Islet precursor cell (in vitro differentiated cells): ENCODE data around the gene AGAP1.

Source experiments
- DNase-seq: peaks from one replicate; pipeline ENCODE4 v3.0.0-alpha.2; 2018

Gene AGAP1

GRCh38 chr2:235983016-235983415 lies 489.2 kb downstream of the AGAP1 start:
- DNase-seq = no peak

- DNase-seq = no peak
Measured at GRCh38 chr2:235984552-235984951, 490.7 kb downstream of the AGAP1 start.

- no peak for DNase-seq
Measured at GRCh38 chr2:235986361-235986760, 492.5 kb downstream of the AGAP1 start.

- no peak for DNase-seq
Measured at GRCh38 chr2:235988271-235989015, 494.6 kb downstream of the AGAP1 start.

GRCh38 chr2:235989591-235989990 lies 495.7 kb downstream of the AGAP1 start:
- no peak for DNase-seq

GRCh38 chr2:235990344-235990743 lies 496.5 kb downstream of the AGAP1 start:
- no peak for DNase-seq

GRCh38 chr2:235992024-235992423 lies 498.2 kb downstream of the AGAP1 start:
- no peak for DNase-seq

- DNase-seq = no peak
Measured at GRCh38 chr2:235996419-235996818, 502.6 kb downstream of the AGAP1 start.

GRCh38 chr2:235999011-235999410 lies 505.2 kb downstream of the AGAP1 start:
- DNase-seq = no peak

GRCh38 chr2:236001166-236001828 lies 507.5 kb downstream of the AGAP1 start:
- DNase-seq = no peak

GRCh38 chr2:236001854-236002253 lies 508.0 kb downstream of the AGAP1 start:
- no peak for DNase-seq

- no peak for DNase-seq
Measured at GRCh38 chr2:236008006-236008405, 514.2 kb downstream of the AGAP1 start.

- no peak for DNase-seq
Measured at GRCh38 chr2:236008857-236009256, 515.0 kb downstream of the AGAP1 start.

- DNase-seq = no peak
Measured at GRCh38 chr2:236010920-236011685, 517.3 kb downstream of the AGAP1 start.

- DNase-seq = no peak
Measured at GRCh38 chr2:236012155-236012554, 518.3 kb downstream of the AGAP1 start.

- DNase-seq = no peak
Measured at GRCh38 chr2:236014408-236015131, 520.7 kb downstream of the AGAP1 start.

- DNase-seq = no peak
Measured at GRCh38 chr2:236015171-236015570, 521.3 kb downstream of the AGAP1 start.

GRCh38 chr2:236016496-236016895 lies 522.7 kb downstream of the AGAP1 start:
- DNase-seq = no peak

- no peak for DNase-seq
Measured at GRCh38 chr2:236017446-236017845, 523.6 kb downstream of the AGAP1 start.

- no peak for DNase-seq
Measured at GRCh38 chr2:236019434-236019833, 525.6 kb downstream of the AGAP1 start.

- DNase-seq = no peak
Measured at GRCh38 chr2:236021499-236022057, 527.7 kb downstream of the AGAP1 start.

GRCh38 chr2:236022128-236022527 lies 528.3 kb downstream of the AGAP1 start:
- DNase-seq = no peak

GRCh38 chr2:236025892-236026291 lies 532.0 kb downstream of the AGAP1 start:
- DNase-seq = no peak
